Measurements from ENCODE around the gene FN3KRP. TPM values are rescaled to one million over a fixed set of nuclear protein-coding genes. Genes with fewer than 3 reads are reported as not detected.

Gene FN3KRP
- total RNA-seq, 4 donors from 2014 or later = 6.4 to 18.8 (median 12.3) TPM

DNA sequence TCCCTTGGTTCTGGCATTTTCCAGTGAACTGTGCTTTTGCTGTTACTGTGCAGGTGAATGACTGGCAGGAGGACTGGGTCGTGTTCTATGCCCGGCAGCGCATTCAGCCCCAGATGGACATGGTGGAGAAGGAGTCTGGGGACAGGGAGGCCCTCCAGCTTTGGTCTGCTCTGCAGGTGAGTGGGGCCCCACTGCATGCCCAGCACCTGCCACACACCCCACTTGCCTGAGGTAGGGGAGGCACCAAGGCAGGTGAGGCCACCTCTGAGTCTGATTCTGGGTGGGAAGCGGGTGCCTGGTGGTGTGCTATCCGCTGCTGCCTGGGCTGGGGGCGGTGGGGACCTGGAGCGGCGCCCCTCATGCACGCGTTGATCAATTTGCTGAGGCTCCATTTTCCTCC, 9.9 kb downstream of the FN3KRP start:
- TF ChIP-seq, protein P1, sequence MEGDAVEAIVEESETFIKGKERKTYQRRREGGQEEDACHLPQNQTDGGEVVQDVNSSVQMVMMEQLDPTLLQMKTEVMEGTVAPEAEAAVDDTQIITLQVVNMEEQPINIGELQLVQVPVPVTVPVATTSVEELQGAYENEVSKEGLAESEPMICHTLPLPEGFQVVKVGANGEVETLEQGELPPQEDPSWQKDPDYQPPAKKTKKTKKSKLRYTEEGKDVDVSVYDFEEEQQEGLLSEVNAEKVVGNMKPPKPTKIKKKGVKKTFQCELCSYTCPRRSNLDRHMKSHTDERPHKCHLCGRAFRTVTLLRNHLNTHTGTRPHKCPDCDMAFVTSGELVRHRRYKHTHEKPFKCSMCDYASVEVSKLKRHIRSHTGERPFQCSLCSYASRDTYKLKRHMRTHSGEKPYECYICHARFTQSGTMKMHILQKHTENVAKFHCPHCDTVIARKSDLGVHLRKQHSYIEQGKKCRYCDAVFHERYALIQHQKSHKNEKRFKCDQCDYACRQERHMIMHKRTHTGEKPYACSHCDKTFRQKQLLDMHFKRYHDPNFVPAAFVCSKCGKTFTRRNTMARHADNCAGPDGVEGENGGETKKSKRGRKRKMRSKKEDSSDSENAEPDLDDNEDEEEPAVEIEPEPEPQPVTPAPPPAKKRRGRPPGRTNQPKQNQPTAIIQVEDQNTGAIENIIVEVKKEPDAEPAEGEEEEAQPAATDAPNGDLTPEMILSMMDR (IDR thresholded peaks at IDR 0.05) = no peak
- ATAC-seq (ENCODE audit: low FRiP score) (no peak), DNase-seq (ENCODE audit: low spot score) (no peak)

DNA sequence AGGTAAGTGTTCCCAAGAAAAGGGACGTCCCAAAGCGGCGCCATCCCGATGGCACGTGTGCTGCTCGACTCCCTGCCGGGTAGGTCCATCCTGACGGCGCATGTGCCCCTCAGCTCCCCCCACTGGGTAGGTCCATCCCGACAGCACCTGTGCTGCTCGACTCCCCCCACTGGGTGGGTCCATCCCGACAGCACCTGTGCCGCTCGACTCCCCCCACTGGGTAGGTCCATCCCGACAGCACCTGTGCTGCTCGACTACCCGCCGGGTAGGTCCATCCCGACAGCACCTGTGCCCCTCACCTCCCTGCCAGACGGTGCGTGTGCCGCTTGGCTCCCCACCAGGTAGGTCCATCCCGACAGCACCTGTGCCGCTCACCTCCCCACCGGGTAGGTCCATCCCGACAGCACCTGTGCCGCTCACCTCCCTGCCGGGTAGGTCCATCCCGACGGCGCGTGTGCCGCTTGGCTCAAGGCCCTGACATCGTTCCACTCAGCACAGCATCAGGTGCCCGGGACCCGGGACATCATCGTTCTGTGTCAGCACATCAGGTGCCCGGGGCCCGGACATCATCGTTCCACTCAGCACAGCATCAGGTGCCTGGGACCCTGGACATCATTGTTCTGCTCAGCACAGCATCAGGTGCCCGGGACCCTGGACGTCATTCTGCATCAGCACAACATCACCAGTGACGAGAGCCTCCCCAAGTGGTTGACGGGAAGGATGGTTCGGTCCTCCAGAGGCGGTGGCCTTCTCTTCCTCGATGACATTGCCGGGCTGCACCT, 13.2 kb downstream of the FN3KRP start:
- DNase-seq (ENCODE audit: low spot score) = no peak
- TF ChIP-seq, protein P1 (IDR thresholded peaks at IDR 0.05) = no peak
- no peak for ATAC-seq (ENCODE audit: low FRiP score)

- TF ChIP-seq, protein P1 (IDR thresholded peaks at IDR 0.05) = no peak
- DNase-seq (ENCODE audit: low spot score) (no peak), ATAC-seq (ENCODE audit: low FRiP score) (no peak)
Measured at GRCh38 chr17:82732118-82732743, 15.7 kb downstream of the FN3KRP start.

DNA sequence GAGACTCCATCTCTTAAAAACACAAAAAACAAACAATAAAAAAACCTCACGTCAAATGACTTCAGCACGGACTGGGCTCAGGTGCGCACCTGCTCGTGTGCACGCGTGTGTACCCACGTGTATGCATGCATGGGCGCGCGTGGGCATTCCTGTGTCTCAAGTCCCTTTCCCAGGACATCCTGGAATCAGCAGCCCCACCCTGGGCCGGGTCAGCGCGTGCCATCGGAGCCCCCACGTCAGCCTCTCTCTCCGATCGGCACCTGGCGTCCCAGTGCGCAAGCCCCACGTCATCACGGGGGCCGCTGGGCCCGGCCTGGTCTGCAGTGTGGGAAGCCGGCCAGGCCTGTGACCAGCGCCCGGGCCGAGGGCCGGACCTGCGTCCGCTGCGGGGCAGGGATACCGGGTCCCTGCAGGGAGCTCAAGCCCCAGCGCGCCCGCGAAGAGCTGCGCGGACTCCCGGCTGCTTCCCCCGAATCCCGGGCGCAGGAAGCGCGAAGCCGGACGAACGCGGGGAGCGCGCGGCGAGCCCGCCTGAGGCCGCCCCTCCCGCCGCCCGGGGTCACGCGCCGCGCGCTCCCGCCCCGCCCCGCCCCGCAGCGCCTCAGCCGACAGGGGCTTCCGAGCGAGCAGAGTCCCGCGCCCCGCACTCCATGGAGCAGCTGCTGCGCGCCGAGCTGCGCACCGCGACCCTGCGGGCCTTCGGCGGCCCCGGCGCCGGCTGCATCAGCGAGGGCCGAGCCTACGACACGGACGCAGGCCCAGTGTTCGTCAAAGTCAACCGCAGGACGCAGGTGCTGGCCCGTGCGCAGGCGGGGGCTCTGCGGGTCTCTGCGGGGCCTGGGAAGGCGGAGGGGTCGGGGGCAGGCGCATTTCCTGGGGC, 18.7 kb downstream of the FN3KRP start, which contains the start of gene FN3K:
TSS of gene FN3K (plus strand) at position 629 of the 880 bp plus-strand sequence. CDS start at position 651, 22 bp downstream.
- DNase-seq (ENCODE audit: low spot score) = no peak
- TF ChIP-seq, protein P1 (IDR thresholded peaks at IDR 0.05) = no peak
- ATAC-seq (ENCODE audit: low FRiP score) = peak; percentile 77

- TF ChIP-seq, protein P1 (IDR thresholded peaks at IDR 0.05) = no peak
- DNase-seq (ENCODE audit: low spot score) (no peak), ATAC-seq (ENCODE audit: low FRiP score) (no peak)
Measured at GRCh38 chr17:82736511-82737185, 20.1 kb downstream of the FN3KRP start.

Measured in omental fat pad (tissue), 4 donors.